GM23248 (cell line): ENCODE measurements around the gene ERCC6L2. TPM values are rescaled to one million over a fixed set of nuclear protein-coding genes. Genes with fewer than 3 reads are reported as not detected.
A peak's percentile ranks its signal among the peaks of the same experiment; 100 is the strongest.

Experiments
- DNase-seq: peaks from one replicate; pipeline ENCODE4 v3.0.0-alpha.2; 2015
- H2AFZ ChIP-seq: fragments of 200-600 bp; sonication (generic); 2 replicates; pipeline ENCODE4 v1.6.1; 2016; ENCODE audit warnings: antibody characterized with exemption
- H3F3A ChIP-seq: fragments of 200-600 bp; sonication (generic); 2 replicates; pipeline ENCODE4 v1.6.1; 2016; ENCODE audit warnings: mild to moderate bottlenecking, antibody characterized with exemption, mixed run types; ENCODE audit not compliant: insufficient read depth
- H3K27ac ChIP-seq: fragments of 200-600 bp; sonication (generic); 2 replicates; pipeline ENCODE4 v1.5.1; 2016; ENCODE audit warnings: mild to moderate bottlenecking
- H3K27me3 ChIP-seq: fragments of 200-600 bp; sonication (generic); replicated peaks from 2 replicates; pipeline ENCODE4 v1.6.1; 2016; ENCODE audit warnings: mild to moderate bottlenecking; ENCODE audit not compliant: insufficient read depth
- H3K36me3 ChIP-seq: fragments of 200-600 bp; sonication (generic); 2 replicates; pipeline ENCODE4 v1.6.1; 2016; ENCODE audit warnings: low read depth, mild to moderate bottlenecking
- H3K4me1 ChIP-seq: fragments of 200-600 bp; sonication (generic); 2 replicates; pipeline ENCODE4 v1.6.1; 2016; ENCODE audit warnings: mild to moderate bottlenecking; ENCODE audit not compliant: insufficient read depth
- H3K4me2 ChIP-seq: fragments of 200-600 bp; sonication (generic); one replicate; pipeline ENCODE4 v1.6.1; 2016; ENCODE audit warnings: mild to moderate bottlenecking; ENCODE audit not compliant: unreplicated experiment
- H3K4me3 ChIP-seq: fragments of 200-600 bp; sonication (generic); 2 replicates; pipeline ENCODE4 v1.5.1; 2016; ENCODE audit warnings: mild to moderate bottlenecking
- H3K79me2 ChIP-seq: fragments of 200-600 bp; sonication (generic); 2 replicates; pipeline ENCODE4 v1.6.1; 2016; ENCODE audit warnings: mild to moderate bottlenecking; ENCODE audit not compliant: insufficient read depth
- H3K9ac ChIP-seq: fragments of 200-600 bp; sonication (generic); 2 replicates; pipeline ENCODE4 v1.6.1; 2016; ENCODE audit warnings: mild to moderate bottlenecking
- H3K9me2 ChIP-seq: fragments of 200-600 bp; sonication (generic); 2 replicates; pipeline ENCODE4 v1.6.1; 2016; ENCODE audit warnings: mixed run types, mild to moderate bottlenecking, moderate library complexity; ENCODE audit not compliant: insufficient read depth
- H3K9me3 ChIP-seq: fragments of 200-600 bp; sonication (generic); one replicate; pipeline ENCODE4 v1.6.1; 2017; ENCODE audit warnings: low read depth
- H4K20me1 ChIP-seq: fragments of 200-600 bp; sonication (generic); 2 replicates; pipeline ENCODE4 v1.6.0; 2016; ENCODE audit not compliant: insufficient read depth
- EZH2 ChIP-seq: fragments of 200-600 bp; sonication (generic); IDR thresholded peaks from 2 replicates; pipeline ENCODE4 v1.6.1; 2018; ENCODE audit warnings: antibody characterized with exemption, mild to moderate bottlenecking; ENCODE audit not compliant: insufficient read depth, poor library complexity, severe bottlenecking
- EZH2phosphoT487 ChIP-seq: fragments of 200-600 bp; sonication (generic); IDR thresholded peaks from 2 replicates; pipeline ENCODE4 v1.6.1; 2018; ENCODE audit warnings: antibody characterized with exemption, moderate library complexity, mild to moderate bottlenecking, low read depth; ENCODE audit not compliant: insufficient read depth
- WGBS, 2 experiments: methylation state at CpG; one replicate each; pipeline ENCODE4 v1.1.6; 2015 to 2017; ENCODE audit warnings: low lambda C conversion rate in 2 of 2, low coverage in 1 of 2; ENCODE audit errors: missing lambda C conversion rate in 2 of 2; 5-methylcytosine and 5-hydroxymethylcytosine counted together
- in situ Hi-C: fragments of 300-500 bp; cut with MboI; formaldehyde crosslinking; loops from 2 replicates; pipeline ENCODE4 v1.15.0; 2020
- polyA plus RNA-seq: library from polyadenylated mRNA; unstranded; fragments of >200 nt; fragmentation: Nextera tagmentation; extraction: Ambion mirVana; gene quantifications from 2 replicates; pipeline ENCODE4 v1.2.1, GENCODE V29; 2016
- total RNA-seq: library from RNA; depleted of rRNA; stranded (reverse); fragments of >200 nt; shearing (Covaris generic); gene quantifications from 2 replicates; pipeline ENCODE4 v1.2.3, GENCODE V29; 2014

ERCC6L2 gene
- total and polyA plus RNA-seq, 2 experiments from 2014 or later, result 23.4 to 45.0 TPM

GRCh38 chr9:95985440-95986055 is 110.1 kb downstream of the ERCC6L2 start:
- DNase-seq, result no peak
- H2AFZ ChIP-seq, result no peak overlapping the region
- H3K4me3 ChIP-seq, result no peak overlapping the region
- in situ Hi-C loops, result no loop called here
- H3K4me1 ChIP-seq, result peaks cover 10% of the 10 kb centered on the region
- H3K79me2 ChIP-seq, result no peaks in the 10 kb centered on the region
- WGBS, 2 experiments, result 84 to 91% methylated on average over 3 of the region's 3 CpGs
- H3F3A ChIP-seq, result 0 out of 2 replicates have a peak, but pooled peaks cover 6% of the 10 kb centered on the region
- no peak overlapping the region for H3K4me2 ChIP-seq
- H3K9me2 ChIP-seq, result no peaks in the 10 kb centered on the region
- no peaks in the 10 kb centered on the region for H3K27me3 ChIP-seq
- no peak overlapping the region for H3K9ac ChIP-seq
- no peaks in the 10 kb centered on the region for H3K36me3 ChIP-seq
- H3K27ac ChIP-seq, result no peak overlapping the region
- TF ChIP-seq EZH2phosphoT487, result no peak
- TF ChIP-seq EZH2, result no peak
- no peaks in the 10 kb centered on the region for H4K20me1 ChIP-seq
- no peaks in the 10 kb centered on the region for H3K9me3 ChIP-seq

GRCh38 chr9:95989297-95989696 is 113.8 kb downstream of the ERCC6L2 start:
- no peaks in the 10 kb centered on the region for H3K9me3 ChIP-seq
- TF ChIP-seq EZH2, result no peak
- no peak for TF ChIP-seq EZH2phosphoT487
- in situ Hi-C loops, result no loop called here
- no peaks in the 10 kb centered on the region for H3K36me3 ChIP-seq
- H3K27ac ChIP-seq, result no peak overlapping the region
- H3F3A ChIP-seq, result no peaks in the 10 kb centered on the region
- no peak overlapping the region for H3K9ac ChIP-seq
- 55 to 76% methylated on average over 1 of the region's 1 CpG for WGBS, 2 experiments
- no peak overlapping the region for H3K4me2 ChIP-seq
- no peaks in the 10 kb centered on the region for H4K20me1 ChIP-seq
- no peaks in the 10 kb centered on the region for H3K27me3 ChIP-seq
- H2AFZ ChIP-seq, result no peak overlapping the region
- H3K4me1 ChIP-seq, result peaks cover 8% of the 10 kb centered on the region; the same call in 1 of the 2 replicates
- H3K79me2 ChIP-seq, result no peaks in the 10 kb centered on the region
- no peaks in the 10 kb centered on the region for H3K9me2 ChIP-seq
- DNase-seq, result peak; percentile 59
- H3K4me3 ChIP-seq, result no peak overlapping the region

- Histone ChIP-seq H3K4me3 (no peak overlapping the region), H3K9ac (no peak overlapping the region), H3K79me2 (no peaks in the 10 kb centered on the region), H2AFZ (no peak overlapping the region), H3K27ac (no peak overlapping the region), H3F3A (no peaks in the 10 kb centered on the region), H3K4me2 (no peak overlapping the region), H4K20me1 (no peaks in the 10 kb centered on the region), H3K27me3 (no peaks in the 10 kb centered on the region), H3K4me1 (peaks cover 8% of the 10 kb centered on the region; the same call in 1 of the 2 replicates), H3K9me3 (no peaks in the 10 kb centered on the region), H3K36me3 (no peaks in the 10 kb centered on the region), H3K9me2 (no peaks in the 10 kb centered on the region)
- in situ Hi-C loops, result no loop called here
- WGBS, 2 experiments, result 90 to 98% methylated on average over 1 of the region's 1 CpG
- no peak for DNase-seq
- no peak for TF ChIP-seq EZH2phosphoT487
- TF ChIP-seq EZH2, result no peak
Measured at GRCh38 chr9:95991326-95991725, 115.8 kb downstream of the ERCC6L2 start.

GRCh38 chr9:95992536-95992935 is 117.0 kb downstream of the ERCC6L2 start:
- H3K79me2 ChIP-seq, result no peaks in the 10 kb centered on the region
- no peak overlapping the region for H2AFZ ChIP-seq
- 97 to 98% methylated on average over 2 of the region's 2 CpGs for WGBS, 2 experiments
- H3K4me2 ChIP-seq, result no peak overlapping the region
- no peak overlapping the region for H3K4me3 ChIP-seq
- H3K9me3 ChIP-seq, result no peaks in the 10 kb centered on the region
- no peaks in the 10 kb centered on the region for H3K36me3 ChIP-seq
- H3F3A ChIP-seq, result no peaks in the 10 kb centered on the region
- no peak for TF ChIP-seq EZH2
- no peak for TF ChIP-seq EZH2phosphoT487
- no peak overlapping the region for H3K27ac ChIP-seq
- in situ Hi-C loops, result no loop called here
- no peak for DNase-seq
- H3K27me3 ChIP-seq, result no peaks in the 10 kb centered on the region
- no peak overlapping the region for H3K9ac ChIP-seq
- no peaks in the 10 kb centered on the region for H4K20me1 ChIP-seq
- no peaks in the 10 kb centered on the region for H3K9me2 ChIP-seq
- H3K4me1 ChIP-seq, result peaks cover 8% of the 10 kb centered on the region; the same call in 1 of the 2 replicates
